H9 (cell line): ENCODE results near the gene SMIM13. TPM values are rescaled to one million over a fixed set of nuclear protein-coding genes. Genes with fewer than 3 reads are reported as not detected.

Source experiments
- DNase-seq: peaks from one replicate; pipeline ENCODE4 v3.0.0-alpha.2; 2017
- H2AFZ ChIP-seq: one replicate; pipeline ENCODE4 v1.6.1; 2013; ENCODE audit warnings: mild to moderate bottlenecking, low read length, control low read depth, moderate library complexity
- H2AK5ac ChIP-seq: 2 replicates; pipeline ENCODE4 v1.6.1; 2013; ENCODE audit warnings: low read length, control low read depth, mixed read lengths; ENCODE audit not compliant: insufficient read length
- H2BK120ac ChIP-seq: one replicate; pipeline ENCODE4 v1.6.1; 2013; ENCODE audit warnings: low read depth, mild to moderate bottlenecking, low read length, control low read depth, inconsistent platforms; ENCODE audit not compliant: poor library complexity, severe bottlenecking
- H2BK12ac ChIP-seq: 2 replicates; pipeline ENCODE4 v1.6.1; 2013; ENCODE audit warnings: low read length, control low read depth, mixed read lengths, low read depth; ENCODE audit not compliant: insufficient read length
- H2BK15ac ChIP-seq: 2 replicates; pipeline ENCODE4 v1.6.1; 2013; ENCODE audit warnings: low read depth, low read length, control low read depth
- H2BK20ac ChIP-seq: one replicate; pipeline ENCODE4 v1.6.1; 2013; ENCODE audit warnings: low read depth, mild to moderate bottlenecking, low read length, control low read depth, inconsistent platforms; ENCODE audit not compliant: poor library complexity, severe bottlenecking
- H2BK5ac ChIP-seq: 2 replicates; pipeline ENCODE4 v1.6.1; 2013; ENCODE audit warnings: low read length, control low read depth, mixed read lengths; ENCODE audit not compliant: insufficient read length
- H3K14ac ChIP-seq: 2 replicates; pipeline ENCODE4 v1.6.1; 2013; ENCODE audit warnings: low read length, control low read depth; ENCODE audit not compliant: insufficient read depth
- H3K18ac ChIP-seq: 2 replicates; pipeline ENCODE4 v1.6.1; 2013; ENCODE audit warnings: low read depth, mild to moderate bottlenecking, mixed read lengths, low read length, control low read depth; ENCODE audit not compliant: insufficient read length
- H3K23ac ChIP-seq: 2 replicates; pipeline ENCODE4 v1.6.1; 2013; ENCODE audit warnings: low read length, control low read depth, mixed read lengths, low read depth; ENCODE audit not compliant: insufficient read length
- H3K23me2 ChIP-seq: 2 replicates; pipeline ENCODE4 v1.6.1; 2013; ENCODE audit warnings: low read depth, mild to moderate bottlenecking, mixed read lengths, low read length, control low read depth; ENCODE audit not compliant: insufficient read length, poor library complexity, severe bottlenecking
- H3K27ac ChIP-seq: 2 replicates; pipeline ENCODE4 v1.5.1; 2013; ENCODE audit warnings: low read length, control low read depth, mixed read lengths, low read depth; ENCODE audit not compliant: insufficient read length
- H3K27me3 ChIP-seq: 2 replicates; pipeline ENCODE4 v1.6.1; 2013; ENCODE audit warnings: low read length, control low read depth, inconsistent platforms; ENCODE audit not compliant: insufficient read depth
- H3K4ac ChIP-seq: 2 replicates; pipeline ENCODE4 v1.6.1; 2013; ENCODE audit warnings: low read depth, mild to moderate bottlenecking, control low read depth, inconsistent platforms, low read length, moderate library complexity
- H3K4me1 ChIP-seq: 2 replicates; pipeline ENCODE4 v1.6.1; 2013; ENCODE audit warnings: low read length, control low read depth, inconsistent platforms; ENCODE audit not compliant: insufficient read depth
- H3K4me2 ChIP-seq: 2 replicates; pipeline ENCODE4 v1.6.1; 2013; ENCODE audit warnings: low read length, control low read depth, mixed read lengths; ENCODE audit not compliant: insufficient read length, insufficient read depth
- H3K56ac ChIP-seq: 2 replicates; pipeline ENCODE4 v1.6.1; 2013; ENCODE audit warnings: low read depth, mild to moderate bottlenecking, mixed read lengths, low read length, control low read depth; ENCODE audit not compliant: insufficient read length
- H3K79me1 ChIP-seq: 2 replicates; pipeline ENCODE4 v1.6.1; 2013; ENCODE audit warnings: low read depth, mild to moderate bottlenecking, moderate library complexity, low read length, control low read depth, inconsistent platforms; ENCODE audit not compliant: insufficient read depth, poor library complexity, severe bottlenecking
- H3K79me2 ChIP-seq: 2 replicates; pipeline ENCODE4 v1.6.1; 2013; ENCODE audit warnings: low read length, control low read depth, inconsistent platforms; ENCODE audit not compliant: insufficient read depth
- H3K9ac ChIP-seq: 2 replicates; pipeline ENCODE4 v1.6.1; 2013; ENCODE audit warnings: low read length, control low read depth, mixed read lengths; ENCODE audit not compliant: insufficient read length; ENCODE audit errors: extremely low read depth
- H3K9me3 ChIP-seq: one replicate; pipeline ENCODE4 v1.6.1; 2013; ENCODE audit warnings: low read depth, low read length, inconsistent platforms; ENCODE audit not compliant: control insufficient read depth
- H3T11ph ChIP-seq: one replicate; pipeline ENCODE4 v1.6.1; 2013; ENCODE audit warnings: mild to moderate bottlenecking, low read length, control low read depth, inconsistent platforms
- H4K20me1 ChIP-seq: one replicate; pipeline ENCODE4 v1.6.1; 2013; ENCODE audit not compliant: control insufficient read depth, insufficient read length, insufficient read depth
- H4K5ac ChIP-seq: 2 replicates; pipeline ENCODE4 v1.6.1; 2013; ENCODE audit warnings: low read depth, mild to moderate bottlenecking, mixed read lengths, low read length, control low read depth; ENCODE audit not compliant: insufficient read length
- H4K8ac ChIP-seq: replicated peaks from 2 replicates; pipeline ENCODE4 v1.6.1; 2013; ENCODE audit warnings: low read length, control low read depth, mixed read lengths, low read depth; ENCODE audit not compliant: insufficient read length
- H4K91ac ChIP-seq: 2 replicates; pipeline ENCODE4 v1.6.1; 2013; ENCODE audit warnings: low read depth, mild to moderate bottlenecking, moderate library complexity, mixed read lengths, low read length, control low read depth; ENCODE audit not compliant: insufficient read length
- H3K27ac Mint-ChIP-seq, 3 experiments: 2 replicates in 2 of 3; 3 replicates in 1 of 3; pipeline ENCODE4 v1.8.0; 2020 to 2021; ENCODE audit warnings: mixed read lengths in 3 of 3, mild to moderate bottlenecking in 1 of 3, moderate library complexity in 1 of 3
- H3K27me3 Mint-ChIP-seq: 2 replicates; pipeline ENCODE4 v1.8.0; 2021; ENCODE audit warnings: low read depth, mild to moderate bottlenecking, moderate library complexity, mixed read lengths
- H3K36me3 Mint-ChIP-seq, 3 experiments: 2 replicates in 2 of 3; 3 replicates in 1 of 3; pipeline ENCODE4 v1.8.0; 2020 to 2021; ENCODE audit warnings: low read depth in 3 of 3, mixed read lengths in 3 of 3; ENCODE audit not compliant: insufficient read depth in 1 of 3
- H3K4me1 Mint-ChIP-seq, 2 experiments: 2 replicates each; pipeline ENCODE4 v1.8.0; 2020; ENCODE audit warnings: mixed read lengths in 2 of 2
- H3K4me3 Mint-ChIP-seq, 2 experiments: 2 replicates in 1 of 2; 3 replicates in 1 of 2; pipeline ENCODE4 v1.8.0; 2020 to 2021; ENCODE audit warnings: mild to moderate bottlenecking in 2 of 2, mixed read lengths in 2 of 2, moderate library complexity in 1 of 2
- H3K9me3 Mint-ChIP-seq, 2 experiments: 2 replicates in 1 of 2; 3 replicates in 1 of 2; pipeline ENCODE4 v1.8.0; 2020; ENCODE audit warnings: mild to moderate bottlenecking in 2 of 2, mixed read lengths in 2 of 2, moderate library complexity in 1 of 2
- CTCF ChIP-seq: fragments of 200-600 bp; sonication (generic); conservative IDR thresholded peaks from 3 replicates; pipeline ENCODE4 v1.8.0; 2021; ENCODE audit warnings: antibody characterized with exemption, mild to moderate bottlenecking
- total RNA-seq: library from RNA; stranded (reverse); gene quantifications from 2 replicates; pipeline ENCODE4 v1.2.1, GENCODE V29; 2021

The SMIM13 gene
- total RNA-seq, 1 experiment from 2014 or later = 10.6 TPM

- Histone ChIP-seq H3K79me1 (peaks cover 3% of the 10 kb centered on the region), H3K23ac (no peak overlapping the region), H2BK12ac (no peak overlapping the region), H4K5ac (no peak overlapping the region), H2BK5ac (no peak overlapping the region), H3K56ac (no peak overlapping the region), H4K20me1 (no peaks in the 10 kb centered on the region), H3K4me2 (no peak overlapping the region), H3K9ac (no peak overlapping the region), H3K23me2 (no peaks in the 10 kb centered on the region), H2AK5ac (no peak overlapping the region), H3K18ac (no peak overlapping the region), H4K91ac (no peak overlapping the region), H3K4ac (no peak overlapping the region), H3K4me1 (peaks cover 6% of the 10 kb centered on the region; the same call in 1 of the 2 replicates), H3K27me3 (no peaks in the 10 kb centered on the region), H3T11ph (no peak overlapping the region), H2BK120ac (no peak overlapping the region), H2BK15ac (no peak overlapping the region), H2BK20ac (no peak overlapping the region), H2AFZ (no peak overlapping the region), H3K79me2 (peaks cover 5% of the 10 kb centered on the region; the same call in 1 of the 2 replicates), H3K27ac (no peak overlapping the region), H4K8ac (no peak overlapping the region), H3K9me3 (no peaks in the 10 kb centered on the region), H3K14ac (no peak overlapping the region)
- Mint-ChIP-seq H3K9me3 (no peaks in the 10 kb centered on the region), H3K36me3 (peaks cover 8 to 23% (median 22%) of the 10 kb centered on the region in 3 experiments; a peak in 6 of 7 replicates), H3K27me3 (no peaks in the 10 kb centered on the region), H3K4me3 (no peak overlapping the region), H3K4me1 (peaks cover 20 to 25% of the 10 kb centered on the region in 2 experiments), H3K27ac (no peak overlapping the region)
- TF ChIP-seq CTCF = no peak
- DNase-seq = no peak
These were observed 37.0 kb downstream of the SMIM13 start for GRCh38 chr6:11130605-11131004.
